NCI-H226 (cell line): ENCODE data around the gene DTNB.
A peak's percentile ranks its signal among the peaks of the same experiment; 100 is the strongest.

Experiments
- DNase-seq: peaks from one replicate; pipeline ENCODE4 v3.0.0-alpha.2; 2015

Gene DTNB

GRCh38 chr2:25379535-25379934, 293.8 kb downstream of the DTNB start:
- DNase-seq: no peak

- no peak for DNase-seq
Observed at GRCh38 chr2:25378731-25379490, 294.5 kb downstream of the DTNB start.

- no peak for DNase-seq
Observed at GRCh38 chr2:25377822-25378421, 295.5 kb downstream of the DTNB start.

GRCh38 chr2:25376750-25377621, 296.4 kb downstream of the DTNB start:
- peak; percentile 83 for DNase-seq

GRCh38 chr2:25375989-25376545, 297.3 kb downstream of the DTNB start:
- no peak for DNase-seq

GRCh38 chr2:25375371-25375988, 297.9 kb downstream of the DTNB start:
- DNase-seq: no peak

GRCh38 chr2:25374827-25375226, 298.6 kb downstream of the DTNB start:
- DNase-seq: no peak

GRCh38 chr2:25374411-25374810, 299.0 kb downstream of the DTNB start:
- DNase-seq: no peak

GRCh38 chr2:25373269-25373981, 300.0 kb downstream of the DTNB start:
- no peak for DNase-seq

- no peak for DNase-seq
Observed at GRCh38 chr2:25372405-25373268, 300.7 kb downstream of the DTNB start.

- DNase-seq: no peak
Observed at GRCh38 chr2:25371253-25372241, 301.8 kb downstream of the DTNB start.

- no peak for DNase-seq
Observed at GRCh38 chr2:25369876-25370275, 303.5 kb downstream of the DTNB start.

- no peak for DNase-seq
Observed at GRCh38 chr2:25369439-25369838, 303.9 kb downstream of the DTNB start.

- no peak for DNase-seq
Observed at GRCh38 chr2:25368660-25369059, 304.7 kb downstream of the DTNB start.

- DNase-seq: no peak
Observed at GRCh38 chr2:25367296-25367695, 306.1 kb downstream of the DTNB start.

GRCh38 chr2:25366629-25367028, 306.7 kb downstream of the DTNB start:
- no peak for DNase-seq

- no peak for DNase-seq
Observed at GRCh38 chr2:25365241-25365640, 308.1 kb downstream of the DTNB start.

GRCh38 chr2:25363733-25364132, 309.6 kb downstream of the DTNB start:
- DNase-seq: no peak

- no peak for DNase-seq
Observed at GRCh38 chr2:25362434-25363145, 310.8 kb downstream of the DTNB start.
